SK-N-SH treated with all-trans-retinoic acid at 6 μM for 48 hours (cell line): ENCODE results near the gene ZSWIM5.

Experiments
- SNAI2 ChIP-seq: fragments of 250-450 bp; sonication (Bioruptor Pico); IDR thresholded peaks from 2 replicates; pipeline ENCODE4 v1.5.0; 2020; ENCODE audit warnings: mild to moderate bottlenecking, moderate library complexity
- TF ChIP-seq, protein P1 (sequence below): fragments of 250-450 bp; sonication (Bioruptor Pico); IDR thresholded peaks from 2 replicates; pipeline ENCODE4 v1.5.1; 2020; ENCODE audit warnings: low read depth, mild to moderate bottlenecking, moderate library complexity
- TF ChIP-seq, protein P2 (sequence below): fragments of 250-450 bp; sonication (Bioruptor Pico); IDR thresholded peaks from 2 replicates; pipeline ENCODE4 v1.8.0; 2021; ENCODE audit warnings: low read depth, mild to moderate bottlenecking, moderate library complexity, borderline replicate concordance

DNA sequence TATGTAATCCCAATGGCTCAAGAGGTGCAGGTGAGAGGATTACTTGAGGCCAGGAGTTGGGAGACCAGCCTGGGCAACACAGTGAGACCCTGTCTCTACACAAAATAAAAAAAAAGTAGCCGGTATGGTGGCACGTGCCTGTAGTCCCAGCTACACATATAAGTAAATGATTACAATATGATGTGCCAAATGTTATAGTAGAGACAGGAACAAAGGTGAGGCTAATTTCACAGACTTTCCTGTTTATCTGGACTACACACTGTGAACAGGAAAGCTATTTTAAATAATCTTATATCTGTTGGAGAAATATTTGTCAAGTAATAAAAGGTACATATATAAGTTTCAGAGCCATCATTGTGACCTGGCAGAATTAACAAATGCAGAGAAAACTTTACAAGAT, 116.7 kb downstream of the ZSWIM5 start:
- TF ChIP-seq, protein P1, sequence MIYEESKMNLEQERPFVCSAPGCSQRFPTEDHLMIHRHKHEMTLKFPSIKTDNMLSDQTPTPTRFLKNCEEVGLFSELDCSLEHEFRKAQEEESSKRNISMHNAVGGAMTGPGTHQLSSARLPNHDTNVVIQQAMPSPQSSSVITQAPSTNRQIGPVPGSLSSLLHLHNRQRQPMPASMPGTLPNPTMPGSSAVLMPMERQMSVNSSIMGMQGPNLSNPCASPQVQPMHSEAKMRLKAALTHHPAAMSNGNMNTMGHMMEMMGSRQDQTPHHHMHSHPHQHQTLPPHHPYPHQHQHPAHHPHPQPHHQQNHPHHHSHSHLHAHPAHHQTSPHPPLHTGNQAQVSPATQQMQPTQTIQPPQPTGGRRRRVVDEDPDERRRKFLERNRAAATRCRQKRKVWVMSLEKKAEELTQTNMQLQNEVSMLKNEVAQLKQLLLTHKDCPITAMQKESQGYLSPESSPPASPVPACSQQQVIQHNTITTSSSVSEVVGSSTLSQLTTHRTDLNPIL, result no peak
- no peak for TF ChIP-seq SNAI2 (CRISPR knock-in tag)
- TF ChIP-seq, protein P2, sequence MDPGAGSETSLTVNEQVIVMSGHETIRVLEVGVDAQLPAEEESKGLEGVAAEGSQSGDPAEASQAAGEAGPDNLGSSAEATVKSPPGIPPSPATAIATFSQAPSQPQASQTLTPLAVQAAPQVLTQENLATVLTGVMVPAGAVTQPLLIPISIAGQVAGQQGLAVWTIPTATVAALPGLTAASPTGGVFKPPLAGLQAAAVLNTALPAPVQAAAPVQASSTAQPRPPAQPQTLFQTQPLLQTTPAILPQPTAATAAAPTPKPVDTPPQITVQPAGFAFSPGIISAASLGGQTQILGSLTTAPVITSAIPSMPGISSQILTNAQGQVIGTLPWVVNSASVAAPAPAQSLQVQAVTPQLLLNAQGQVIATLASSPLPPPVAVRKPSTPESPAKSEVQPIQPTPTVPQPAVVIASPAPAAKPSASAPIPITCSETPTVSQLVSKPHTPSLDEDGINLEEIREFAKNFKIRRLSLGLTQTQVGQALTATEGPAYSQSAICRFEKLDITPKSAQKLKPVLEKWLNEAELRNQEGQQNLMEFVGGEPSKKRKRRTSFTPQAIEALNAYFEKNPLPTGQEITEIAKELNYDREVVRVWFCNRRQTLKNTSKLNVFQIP (CRISPR knock-in tag), result no peak
